Keratinocyte (primary cell): ENCODE results near the gene JUP.

Source experiments
- EZH2 ChIP-seq: IDR thresholded peaks from one replicate; pipeline ENCODE4 v1.6.1; 2012; ENCODE audit warnings: inconsistent platforms, mild to moderate bottlenecking, low read length, moderate library complexity
- TF ChIP-seq, protein P1 (sequence below), 3 experiments: IDR thresholded peaks in 1 of 3; conservative IDR thresholded peaks in 1 of 3; optimal IDR thresholded peaks in 1 of 3; 2 replicates in 2 of 3; 3 replicates in 1 of 3; pipeline versions ENCODE3 to v1.5.1; 2011; ENCODE audit warnings: low read length in 3 of 3, mild to moderate bottlenecking in 3 of 3, moderate library complexity in 2 of 3, control low read depth in 1 of 3, inconsistent platforms in 1 of 3; ENCODE audit not compliant: insufficient read depth in 2 of 3; ENCODE audit errors: extremely low read depth in 1 of 3

DNA sequence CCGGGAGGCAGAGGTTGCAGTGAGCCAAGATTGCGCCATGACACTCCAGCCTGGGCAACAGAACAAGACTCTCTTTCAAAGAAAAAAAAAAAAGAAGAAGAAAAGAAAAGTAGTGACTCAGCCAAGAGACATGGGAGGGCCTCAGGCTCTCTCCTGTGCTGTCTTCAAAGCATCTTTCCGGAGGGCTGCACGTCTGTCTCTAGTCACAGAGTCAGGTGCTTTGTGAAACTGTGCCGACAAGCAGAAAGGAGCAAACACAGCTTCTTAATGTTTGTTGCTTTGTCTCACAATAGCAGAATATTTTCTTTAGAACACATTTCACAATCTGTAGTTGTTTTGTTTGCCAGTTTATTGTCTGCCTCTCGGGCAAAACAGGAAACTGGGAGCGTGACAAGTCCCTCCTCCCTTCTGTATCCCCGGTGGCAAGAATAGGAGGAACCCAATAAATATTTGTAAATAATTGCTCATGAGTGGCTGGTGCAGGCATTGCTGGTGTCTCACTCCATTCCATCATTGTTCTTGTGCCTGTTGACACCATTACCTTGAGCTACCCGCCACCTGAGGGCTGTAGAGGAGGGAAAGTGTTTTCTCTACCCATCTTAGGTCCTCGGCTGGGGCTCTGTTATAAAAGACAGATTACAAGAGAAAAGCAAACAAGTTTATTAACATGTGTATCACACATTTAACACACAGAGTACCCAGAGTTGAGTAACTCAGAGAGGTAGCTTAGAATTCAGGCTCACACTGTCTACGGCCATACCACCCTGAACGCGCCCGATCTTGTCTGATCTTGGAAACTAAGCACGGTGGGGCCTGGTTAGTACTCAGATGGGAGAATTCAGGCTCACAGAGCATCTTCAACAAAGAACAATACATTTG is 68.9 kb downstream of the JUP start:
- TF ChIP-seq, protein P1, sequence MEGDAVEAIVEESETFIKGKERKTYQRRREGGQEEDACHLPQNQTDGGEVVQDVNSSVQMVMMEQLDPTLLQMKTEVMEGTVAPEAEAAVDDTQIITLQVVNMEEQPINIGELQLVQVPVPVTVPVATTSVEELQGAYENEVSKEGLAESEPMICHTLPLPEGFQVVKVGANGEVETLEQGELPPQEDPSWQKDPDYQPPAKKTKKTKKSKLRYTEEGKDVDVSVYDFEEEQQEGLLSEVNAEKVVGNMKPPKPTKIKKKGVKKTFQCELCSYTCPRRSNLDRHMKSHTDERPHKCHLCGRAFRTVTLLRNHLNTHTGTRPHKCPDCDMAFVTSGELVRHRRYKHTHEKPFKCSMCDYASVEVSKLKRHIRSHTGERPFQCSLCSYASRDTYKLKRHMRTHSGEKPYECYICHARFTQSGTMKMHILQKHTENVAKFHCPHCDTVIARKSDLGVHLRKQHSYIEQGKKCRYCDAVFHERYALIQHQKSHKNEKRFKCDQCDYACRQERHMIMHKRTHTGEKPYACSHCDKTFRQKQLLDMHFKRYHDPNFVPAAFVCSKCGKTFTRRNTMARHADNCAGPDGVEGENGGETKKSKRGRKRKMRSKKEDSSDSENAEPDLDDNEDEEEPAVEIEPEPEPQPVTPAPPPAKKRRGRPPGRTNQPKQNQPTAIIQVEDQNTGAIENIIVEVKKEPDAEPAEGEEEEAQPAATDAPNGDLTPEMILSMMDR (optimal IDR thresholded peaks at IDR 0.05 in 1 of 3, IDR thresholded peaks at IDR 0.05 in 1 of 3, conservative IDR thresholded peaks at IDR 0.05 in 1 of 3; ENCODE audit: extremely low read depth in 1 of 3, insufficient read depth in 2 of 3, low read length in 3 of 3): no peak
- no peak for TF ChIP-seq EZH2
